Measurements from ENCODE around the gene C6orf52. TPM values are rescaled to one million over a fixed set of nuclear protein-coding genes. Genes with fewer than 3 reads are reported as not detected.
A peak's percentile ranks its signal among the peaks of the same experiment; 100 is the strongest.
"Not testable (repeated sequence)": the region's sequence is repeated elsewhere in the genome, so short reads cannot be mapped to it uniquely, and the experiment has no call there.

Gene C6orf52
- total RNA-seq, 1 experiment from 2014 or later = not detected

DNA sequence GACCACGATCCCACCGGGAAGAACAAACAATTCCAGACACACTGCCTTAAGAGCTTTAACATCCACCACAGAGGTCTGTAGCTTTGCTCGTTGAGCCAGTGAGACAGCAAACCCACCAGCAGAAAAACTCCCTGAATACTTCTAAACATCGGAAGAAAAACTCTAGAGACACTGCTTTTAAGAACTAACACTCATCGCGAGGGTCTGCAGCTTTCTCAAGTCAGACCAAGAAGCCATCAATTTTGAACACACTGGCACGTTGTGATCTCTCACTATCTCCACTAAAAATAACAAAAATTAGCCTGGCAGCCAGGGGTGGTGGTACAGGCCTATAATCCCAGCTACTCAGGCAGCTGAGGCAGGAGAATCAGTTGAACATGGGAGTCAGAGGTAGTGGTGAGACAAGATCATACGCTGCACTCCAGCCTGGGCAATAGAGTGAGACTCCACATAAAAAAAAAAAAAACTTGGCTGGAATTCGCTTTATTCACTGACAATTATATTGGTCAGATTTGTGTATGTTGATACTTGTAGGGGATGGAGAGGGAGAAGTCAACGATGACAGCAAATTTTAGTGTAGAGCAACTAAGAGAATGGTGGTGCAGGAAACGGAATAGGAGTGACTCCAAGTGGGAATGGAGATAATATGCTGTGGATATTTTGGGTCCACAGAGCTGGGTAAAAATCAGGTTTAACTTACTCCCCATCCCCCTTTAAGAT, 27.6 kb upstream of the C6orf52 start:
- Histone ChIP-seq H3K27ac (peak overlapping the region; percentile 79; the same call in 1 of the 2 replicates), H3K4me3 (peak overlapping the region; percentile 67)
- no peak for DNase-seq

DNA sequence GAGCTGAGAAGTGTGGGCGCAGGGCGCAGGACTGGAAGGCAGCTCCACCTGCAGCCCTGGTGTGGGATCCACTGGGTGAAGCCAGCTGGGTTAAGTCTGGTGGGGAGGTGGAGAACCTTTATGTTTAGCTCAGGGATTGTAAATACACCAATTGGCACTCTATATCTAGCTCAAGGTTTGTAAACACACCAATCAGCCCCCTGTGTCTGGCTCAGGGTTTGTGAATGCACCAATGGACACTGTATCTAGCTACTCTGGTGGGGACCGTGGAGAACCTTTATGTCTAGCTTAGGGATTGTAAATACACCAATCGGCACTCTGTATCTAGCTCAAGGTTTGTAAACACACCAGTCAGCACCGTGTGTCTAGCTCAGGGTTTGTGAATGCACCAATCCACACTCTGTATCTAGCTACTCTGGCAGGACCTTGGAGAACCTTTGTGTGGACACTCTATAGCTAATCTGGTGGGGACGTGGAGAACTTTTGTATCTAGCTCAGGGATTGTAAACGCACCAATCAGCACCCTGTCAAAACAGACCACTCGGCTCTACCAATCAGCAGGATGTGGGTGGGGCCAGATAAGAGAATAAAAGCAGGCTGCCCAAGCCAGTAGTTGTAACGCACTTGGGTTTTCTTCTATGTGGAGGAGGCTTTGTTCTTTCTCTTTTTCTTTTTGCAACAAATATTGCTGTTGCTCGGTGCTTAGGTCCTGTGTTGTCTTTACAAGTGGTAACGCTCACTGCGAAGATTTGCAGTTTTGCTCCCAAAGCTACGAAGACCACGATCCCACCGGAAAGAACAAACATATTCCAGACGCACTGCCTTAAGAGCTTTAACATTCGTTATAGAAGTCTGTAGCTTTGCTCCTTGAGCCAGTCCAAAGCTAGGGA, 26.8 kb upstream of the C6orf52 start:
- not testable (repeated sequence) for H3K36me3 ChIP-seq; H3K9me3 ChIP-seq (replicated peaks); DNase-seq; H3K27ac ChIP-seq; H3K4me3 ChIP-seq; H3K27me3 ChIP-seq; H3K4me1 ChIP-seq

More for the DNA sequence above, 27.6 kb upstream of the C6orf52 start:
- no peaks in the 10 kb centered on the region for H3K9me3 ChIP-seq (replicated peaks)
- 0 out of 2 replicates have a peak, but pooled peaks cover 2% of the 10 kb centered on the region for H3K4me1 ChIP-seq
- H3K27me3 ChIP-seq = no peaks in the 10 kb centered on the region
- H3K36me3 ChIP-seq = no peaks in the 10 kb centered on the region

DNA sequence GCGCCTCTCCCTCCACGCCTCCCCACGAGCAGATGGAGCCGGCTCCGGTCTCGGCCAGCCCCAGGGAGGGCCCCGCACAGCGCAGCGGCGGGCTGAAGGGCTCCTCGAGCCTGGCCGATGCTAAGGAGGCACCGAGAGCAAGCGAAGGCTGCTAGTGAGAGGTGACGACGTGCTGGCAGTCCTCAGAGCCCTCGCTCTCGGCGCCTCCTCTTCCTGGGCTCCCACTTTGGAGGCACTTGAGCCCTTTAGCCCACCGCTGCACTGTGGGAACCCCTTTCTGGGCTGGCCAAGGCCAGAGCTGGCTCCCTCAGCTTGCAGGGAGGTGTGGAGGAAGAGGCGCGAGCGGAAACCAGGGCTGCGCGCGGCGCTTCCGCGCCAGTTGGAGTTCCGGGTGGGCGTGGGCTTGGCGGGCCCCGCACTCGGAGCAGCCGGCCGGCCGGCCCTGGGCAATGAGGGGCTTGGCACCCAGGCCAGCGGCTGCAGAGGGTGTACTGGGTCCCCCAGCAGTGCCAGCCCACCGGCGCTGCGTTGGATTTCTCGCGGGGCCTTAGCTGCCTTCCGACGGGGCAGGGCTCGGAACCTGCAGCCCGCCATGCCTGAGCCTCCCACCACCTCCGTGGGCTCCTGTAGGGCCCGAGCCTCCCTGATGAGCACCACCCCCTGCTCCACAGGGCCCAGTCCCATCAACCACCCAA, 26.0 kb upstream of the C6orf52 start:
- Histone ChIP-seq H3K9me3 (replicated peaks) (no peaks in the 10 kb centered on the region), H3K27me3 (no peaks in the 10 kb centered on the region), H3K36me3 (no peaks in the 10 kb centered on the region), H3K27ac (no peak overlapping the region), H3K4me1 (0 out of 2 replicates have a peak, but pooled peaks cover 2% of the 10 kb centered on the region), H3K4me3 (no peak overlapping the region)
- DNase-seq = no peak

DNA sequence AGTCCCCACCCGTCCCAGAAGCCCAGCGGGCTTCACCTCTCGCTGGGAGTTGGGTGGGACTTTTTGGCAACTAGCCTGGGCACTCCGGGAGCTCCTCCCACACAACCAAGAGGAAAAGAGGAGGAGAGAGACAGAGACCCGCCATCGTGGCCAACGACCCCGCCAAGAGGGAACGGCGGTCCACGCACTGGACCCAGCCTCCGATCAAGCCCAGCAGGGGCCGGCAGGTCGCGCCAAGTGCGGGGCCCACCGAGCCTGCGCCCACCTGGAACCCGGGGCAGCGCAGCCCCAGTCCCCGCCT, 25.5 kb upstream of the C6orf52 start:
- no peaks in the 10 kb centered on the region for H3K9me3 ChIP-seq (replicated peaks)
- no peaks in the 10 kb centered on the region for H3K36me3 ChIP-seq
- no peaks in the 10 kb centered on the region for H3K27me3 ChIP-seq
- H3K27ac ChIP-seq = no peak overlapping the region
- DNase-seq = no peak
- no peak overlapping the region for H3K4me3 ChIP-seq
- H3K4me1 ChIP-seq = 0 out of 2 replicates have a peak, but pooled peaks cover 2% of the 10 kb centered on the region

DNA sequence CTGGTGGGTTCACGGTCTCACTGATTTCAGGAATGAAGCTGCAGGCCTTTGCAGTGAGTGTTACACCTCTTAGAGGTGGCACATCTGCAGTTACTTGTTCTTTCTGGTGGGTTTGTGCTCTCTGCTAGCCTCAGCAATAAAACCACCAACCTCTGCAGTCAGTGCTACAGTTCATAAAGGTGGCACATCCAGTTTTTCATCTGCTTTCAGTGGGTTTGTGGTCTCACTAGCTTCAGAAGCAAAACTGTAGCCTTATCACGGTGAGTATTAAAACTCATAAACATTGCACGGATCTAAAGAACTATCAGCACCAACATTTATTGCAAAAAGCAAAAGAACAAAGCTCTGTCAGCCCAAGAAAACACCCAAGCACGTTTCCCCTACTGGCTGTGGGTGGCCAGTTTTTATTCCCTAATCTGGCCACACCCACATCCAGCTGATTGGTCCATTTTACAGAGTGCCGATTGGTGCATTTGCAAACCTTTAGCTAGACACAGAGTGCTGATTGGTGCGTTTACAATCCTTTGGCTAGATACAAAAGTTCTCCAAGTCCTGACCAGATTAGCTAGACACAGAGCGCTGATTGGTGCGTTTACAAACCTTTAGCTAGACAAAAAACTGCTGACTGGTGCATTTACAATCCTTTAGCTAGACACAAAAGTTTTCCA, 25.0 kb upstream of the C6orf52 start:
- DNase-seq = no peak

DNA sequence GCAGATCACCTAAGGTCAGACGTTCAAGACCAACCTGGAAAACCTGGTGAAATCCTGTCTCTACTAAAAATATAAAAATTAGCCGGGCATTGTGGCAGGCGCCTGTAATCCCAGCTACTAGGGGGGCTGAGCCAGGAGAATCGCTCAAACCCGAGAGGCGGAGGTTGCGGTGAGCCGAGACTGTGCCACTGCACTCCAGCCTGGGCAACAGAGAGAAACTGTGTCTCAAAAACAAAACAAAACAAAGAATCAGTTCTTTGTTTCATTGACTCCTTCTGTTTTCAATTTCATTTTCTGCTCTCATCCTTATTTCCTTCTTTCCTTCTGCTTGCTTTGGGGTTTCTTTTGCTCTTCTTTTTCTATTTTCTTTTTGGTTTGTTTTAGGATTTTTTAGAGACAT, 19.5 kb upstream of the C6orf52 start:
- no peak overlapping the region for H3K4me3 ChIP-seq
- DNase-seq = no peak
- H3K36me3 ChIP-seq = no peaks in the 10 kb centered on the region
- H3K4me1 ChIP-seq = no peaks in the 10 kb centered on the region
- H3K27me3 ChIP-seq = no peaks in the 10 kb centered on the region
- no peak overlapping the region for H3K27ac ChIP-seq
- H3K9me3 ChIP-seq (replicated peaks) = no peaks in the 10 kb centered on the region

More for the DNA sequence above, 25.0 kb upstream of the C6orf52 start:
- Histone ChIP-seq H3K27ac (no peak overlapping the region), H3K36me3 (no peaks in the 10 kb centered on the region), H3K27me3 (no peaks in the 10 kb centered on the region), H3K4me1 (0 out of 2 replicates have a peak, but pooled peaks cover 2% of the 10 kb centered on the region), H3K4me3 (no peak overlapping the region), H3K9me3 (replicated peaks) (no peaks in the 10 kb centered on the region)

DNA sequence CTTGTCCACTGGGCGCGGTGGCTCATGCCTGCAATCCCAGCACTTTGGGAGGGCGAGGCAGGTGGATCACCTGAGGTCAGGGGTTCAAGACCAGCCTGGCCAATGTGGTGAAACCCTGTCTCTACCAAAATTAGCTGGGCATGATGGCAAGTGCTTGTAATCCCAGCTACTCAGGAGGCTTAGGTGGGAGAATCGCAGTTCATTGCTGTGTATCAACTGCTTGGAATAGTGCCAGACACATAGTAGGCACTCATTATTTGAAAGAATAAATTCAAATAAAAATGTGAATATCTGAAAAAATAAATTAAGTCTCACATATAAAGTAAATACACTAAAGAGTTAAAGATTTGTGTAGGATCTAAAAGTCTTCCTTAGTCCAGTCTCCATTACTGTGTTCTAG, 2.2 kb upstream of the C6orf52 start:
- Histone ChIP-seq H3K27me3 (no peaks in the 10 kb centered on the region), H3K27ac (no peak overlapping the region), H3K36me3 (no peaks in the 10 kb centered on the region), H3K4me1 (no peaks in the 10 kb centered on the region), H3K9me3 (replicated peaks) (no peaks in the 10 kb centered on the region), H3K4me3 (no peak overlapping the region)
- DNase-seq = no peak

DNA sequence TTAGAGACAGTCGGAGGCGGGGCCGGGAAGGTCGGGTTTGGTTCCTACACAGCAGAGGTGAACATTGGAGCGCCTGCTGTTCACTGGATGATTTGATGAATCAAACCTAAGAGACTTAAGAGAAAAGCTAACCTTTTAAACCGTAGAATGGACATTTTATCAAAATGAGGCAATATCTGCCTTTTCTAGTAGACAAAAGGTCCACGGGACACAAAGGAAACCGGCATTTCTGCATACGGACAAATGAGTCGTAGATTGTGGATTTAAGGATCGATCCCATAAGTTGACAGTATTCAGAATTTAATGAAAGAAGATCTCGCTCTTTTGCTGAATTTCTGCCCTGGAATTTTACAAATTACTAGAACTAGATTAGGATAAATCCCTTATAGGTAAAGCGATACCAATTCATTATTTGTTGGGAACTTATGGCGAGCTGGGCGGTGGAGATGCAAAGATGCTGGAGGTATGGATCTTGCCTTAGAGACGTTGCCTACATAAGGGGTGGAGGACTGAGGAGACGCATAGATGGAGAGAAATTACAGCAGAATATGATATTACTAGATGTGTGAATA, 756 bp upstream of the C6orf52 start:
- H3K9me3 ChIP-seq (replicated peaks) = no peaks in the 10 kb centered on the region
- peak overlapping the region; percentile 96 for H3K27ac ChIP-seq

DNA sequence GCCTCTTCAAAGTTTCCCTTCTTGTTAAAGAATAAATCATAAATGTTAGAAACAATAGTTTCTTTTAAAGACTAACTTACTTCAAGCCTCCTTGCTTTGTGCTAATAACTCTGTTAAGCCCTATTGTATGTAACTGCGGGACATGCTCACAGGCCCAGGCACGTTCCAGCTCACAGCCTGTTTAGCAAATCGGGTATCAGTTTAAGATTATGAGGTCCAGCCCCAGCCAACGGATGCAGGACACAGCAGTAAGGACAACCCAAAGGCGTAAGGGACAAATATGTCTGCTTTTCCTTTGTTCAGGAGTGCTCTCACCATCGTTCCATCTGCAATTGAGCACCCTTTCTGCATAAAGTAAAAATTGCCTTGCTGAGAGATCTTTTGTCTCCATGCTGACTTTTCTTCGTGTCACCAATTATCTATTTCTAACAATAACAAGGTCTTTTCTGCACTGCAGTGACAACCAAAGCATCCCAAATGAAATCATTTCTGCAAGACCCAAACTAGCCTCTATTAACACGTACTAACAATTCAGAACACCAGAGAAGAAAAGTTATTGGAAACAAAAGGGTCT, 1.4 kb downstream of the C6orf52 start:
- H3K27me3 ChIP-seq = no peaks in the 10 kb centered on the region
- no peak overlapping the region for H3K27ac ChIP-seq
- H3K4me3 ChIP-seq = peak overlapping the region; percentile 94; the same call in 1 of the 2 replicates
- no peaks in the 10 kb centered on the region for H3K9me3 ChIP-seq (replicated peaks)
- DNase-seq = no peak
- no peaks in the 10 kb centered on the region for H3K36me3 ChIP-seq
- H3K4me1 ChIP-seq = no peaks in the 10 kb centered on the region

More for the DNA sequence above, 756 bp upstream of the C6orf52 start:
- Histone ChIP-seq H3K27me3 (no peaks in the 10 kb centered on the region), H3K36me3 (no peaks in the 10 kb centered on the region), H3K4me3 (peak overlapping the region; percentile 94), H3K4me1 (no peaks in the 10 kb centered on the region)
- DNase-seq = peak in 1 of 2 experiments; percentile 6

DNA sequence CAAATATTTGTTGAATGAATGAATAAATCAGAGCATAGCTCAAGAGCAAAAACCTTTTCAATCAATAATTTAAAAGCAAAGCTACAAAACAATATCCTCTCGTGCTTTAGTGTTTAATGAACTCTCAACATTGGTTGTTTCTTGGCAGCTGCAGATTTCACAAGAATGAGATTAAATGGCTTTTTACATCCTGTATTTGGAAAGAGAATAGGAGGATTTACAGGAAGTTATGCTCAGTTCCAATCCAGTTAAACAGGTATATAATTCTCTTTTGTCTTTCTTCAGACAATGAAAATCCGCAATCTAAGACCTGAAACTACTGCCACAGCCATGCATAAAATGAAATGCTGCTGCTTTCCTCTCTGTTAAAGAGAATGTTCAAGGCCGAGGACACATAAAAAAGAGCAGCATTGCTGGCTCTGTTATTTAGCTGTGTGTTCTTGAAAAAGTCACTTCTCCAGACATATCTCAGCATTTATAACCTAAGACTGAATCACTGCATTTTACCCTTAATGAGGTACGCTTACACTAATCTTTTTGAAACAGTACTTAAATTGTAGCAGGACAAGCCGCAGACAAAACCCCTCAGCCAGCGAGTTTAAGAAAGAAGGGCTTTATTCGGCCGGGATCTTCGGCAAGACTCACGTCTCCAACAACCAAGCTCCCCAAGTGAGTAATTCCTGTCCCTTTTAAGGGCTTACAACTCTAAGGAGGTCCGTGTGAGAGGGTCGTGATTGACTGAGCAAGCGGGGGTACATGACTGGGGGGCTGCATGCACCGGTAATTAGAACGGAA, 3.6 kb downstream of the C6orf52 start:
- DNase-seq = no peak
- Histone ChIP-seq H3K36me3 (no peaks in the 10 kb centered on the region), H3K27ac (no peak overlapping the region), H3K9me3 (replicated peaks) (no peaks in the 10 kb centered on the region), H3K27me3 (no peaks in the 10 kb centered on the region), H3K4me1 (no peaks in the 10 kb centered on the region), H3K4me3 (no peak overlapping the region)

DNA sequence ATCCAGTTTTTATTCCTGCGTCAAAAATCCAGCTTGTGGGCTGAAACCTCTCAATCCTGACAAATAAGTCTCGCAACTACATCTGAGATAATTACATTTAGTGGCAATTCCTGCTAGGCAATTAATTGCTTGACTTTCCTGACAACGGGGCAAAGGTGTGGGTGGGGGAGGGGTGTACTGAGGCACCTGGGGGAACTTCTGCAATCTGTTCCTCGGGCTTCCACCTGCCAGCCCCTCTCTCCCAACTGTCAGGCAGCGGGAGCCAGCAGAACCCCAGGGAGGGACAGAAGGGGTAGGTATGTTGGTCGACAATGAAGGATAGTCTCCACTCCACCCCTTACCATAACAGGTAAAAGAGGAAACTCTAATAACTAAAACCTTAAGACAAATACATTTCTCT, 6.8 kb downstream of the C6orf52 start:
- H3K4me3 ChIP-seq = no peak overlapping the region
- no peaks in the 10 kb centered on the region for H3K4me1 ChIP-seq
- no peaks in the 10 kb centered on the region for H3K36me3 ChIP-seq
- DNase-seq = no peak
- H3K9me3 ChIP-seq (replicated peaks) = no peaks in the 10 kb centered on the region
- H3K27ac ChIP-seq = no peak overlapping the region
- H3K27me3 ChIP-seq = no peaks in the 10 kb centered on the region

DNA sequence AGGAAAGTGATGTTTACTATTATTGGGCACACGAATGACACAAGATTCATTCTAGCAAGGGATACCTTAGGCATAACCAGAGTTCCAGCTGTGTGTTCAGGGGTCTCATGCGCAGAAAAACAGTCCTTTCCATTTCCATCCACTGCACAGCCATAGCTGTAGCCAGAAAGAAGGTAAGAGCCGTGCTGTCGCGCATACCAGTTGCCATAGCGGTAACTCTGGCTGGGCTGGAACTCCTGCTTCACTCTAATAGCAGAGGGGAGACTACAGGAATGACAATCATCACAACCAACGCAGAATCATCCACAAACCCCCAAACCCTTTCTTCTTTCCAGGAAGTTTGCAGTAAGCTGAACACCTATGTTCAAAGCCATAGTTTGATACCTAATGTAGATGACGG, 7.5 kb downstream of the C6orf52 start:
- H3K4me3 ChIP-seq = no peak overlapping the region
- no peaks in the 10 kb centered on the region for H3K4me1 ChIP-seq
- no peaks in the 10 kb centered on the region for H3K36me3 ChIP-seq
- DNase-seq = no peak
- H3K27me3 ChIP-seq = no peaks in the 10 kb centered on the region
- H3K9me3 ChIP-seq (replicated peaks) = no peaks in the 10 kb centered on the region
- no peak overlapping the region for H3K27ac ChIP-seq

DNA sequence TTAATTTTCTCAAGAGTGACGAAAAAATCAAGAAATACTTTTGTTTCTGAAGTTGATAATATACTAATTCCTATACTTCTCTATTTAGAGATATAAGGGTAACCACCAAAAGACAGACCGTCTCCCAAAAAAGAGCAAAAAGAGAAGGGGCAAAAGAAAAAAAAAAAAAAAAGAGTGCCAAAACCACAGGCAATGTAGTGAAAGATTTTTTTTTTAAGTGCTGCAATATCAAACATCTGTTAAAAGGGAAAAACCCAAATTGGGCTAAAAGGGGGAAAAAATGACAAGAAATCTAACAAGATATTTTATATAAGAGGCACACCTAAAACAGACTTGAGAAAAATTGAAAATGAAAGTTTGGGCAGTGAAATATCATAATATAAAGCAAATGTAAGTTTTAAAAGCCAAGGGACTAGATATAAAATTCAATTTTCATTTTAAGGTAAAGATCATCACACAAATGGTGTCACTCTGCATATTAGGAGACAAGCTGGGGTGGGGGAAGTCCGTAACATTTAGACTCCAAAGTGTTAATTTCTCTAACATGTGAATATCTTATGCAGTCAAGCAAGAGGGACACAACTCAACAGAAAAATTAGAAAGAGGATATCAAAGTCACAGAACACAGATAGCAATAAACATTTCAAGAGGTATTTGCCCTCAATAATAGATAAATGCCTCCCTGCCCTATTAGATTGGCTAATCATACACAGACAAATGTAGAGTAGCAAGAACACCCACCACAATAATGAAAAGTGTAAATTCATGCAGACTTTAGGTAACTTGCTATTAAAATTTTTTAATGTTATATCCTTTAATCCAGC, 9.1 kb downstream of the C6orf52 start:
- no peak for DNase-seq
- Histone ChIP-seq H3K4me3 (no peak overlapping the region), H3K27ac (no peak overlapping the region), H3K4me1 (no peaks in the 10 kb centered on the region), H3K27me3 (no peaks in the 10 kb centered on the region), H3K36me3 (no peaks in the 10 kb centered on the region), H3K9me3 (replicated peaks) (no peaks in the 10 kb centered on the region)
